PC-3 (cell line): ENCODE results near the gene RGS9. TPM values are rescaled to one million over a fixed set of nuclear protein-coding genes. Genes with fewer than 3 reads are reported as not detected.
A peak's percentile ranks its signal among the peaks of the same experiment; 100 is the strongest.
"Not testable (repeated sequence)": the region's sequence is repeated elsewhere in the genome, so short reads cannot be mapped to it uniquely, and the experiment has no call there.

Experiments
- ATAC-seq: fragments of 200-7000 bp; cut with Tn5 transposase; 2 replicates; pipeline ENCODE4 v1.9.1; 2020; ENCODE audit warnings: mild to moderate bottlenecking, moderate library complexity
- BruUV-seq: library from RNA; stranded (reverse); fragments of 400-500 nt; replicated peaks from 2 replicates; lab custom pipeline; 2021; lab: Mats Ljungman, UMichigan
- CTCF ChIA-PET: fragments of 300-600 bp; sonication (Branson Sonifier 250); formaldehyde crosslinking; loops from one replicate; lab custom pipeline; 2022; ENCODE audit warnings: antibody characterized with exemption; lab: Charles Lee
- POLR2A ChIA-PET: fragments of 300-600 bp; sonication (Branson Sonifier 250); formaldehyde crosslinking; loops from one replicate; lab custom pipeline; 2022; ENCODE audit warnings: antibody characterized with exemption; ENCODE audit not compliant: unreplicated experiment; lab: Charles Lee
- DNase-seq: peaks from one replicate; pipeline ENCODE4 v3.0.0-alpha.2; 2015
- H2AFZ ChIP-seq: fragments of 300-600 bp; sonication (generic); 2 replicates; pipeline ENCODE4 v1.6.0; 2016; ENCODE audit warnings: antibody characterized with exemption, low read length
- H3F3A ChIP-seq: fragments of 300-600 bp; sonication (generic); one replicate; pipeline ENCODE4 v1.6.0; 2017; ENCODE audit warnings: antibody characterized with exemption, low read length, control low read depth, mild to moderate bottlenecking; ENCODE audit not compliant: unreplicated experiment
- H3K27ac ChIP-seq: fragments of 300-600 bp; sonication (generic); 2 replicates; pipeline ENCODE4 v1.5.1; 2016; ENCODE audit warnings: mild to moderate bottlenecking, low read length
- H3K27me3 ChIP-seq: fragments of 300-600 bp; sonication (generic); 2 replicates; pipeline ENCODE4 v1.6.1; 2016; ENCODE audit warnings: low read length, mixed read lengths
- H3K36me3 ChIP-seq: fragments of 300-600 bp; sonication (generic); 2 replicates; pipeline ENCODE4 v1.6.1; 2016; ENCODE audit warnings: low read depth, mixed run types, low read length, mixed read lengths
- H3K4me1 ChIP-seq: fragments of 300-600 bp; sonication (generic); 2 replicates; pipeline ENCODE4 v1.5.1; 2016; ENCODE audit warnings: low read length; ENCODE audit not compliant: insufficient read depth
- H3K4me2 ChIP-seq: fragments of 300-600 bp; sonication (generic); 2 replicates; pipeline ENCODE4 v1.6.0; 2016; ENCODE audit warnings: low read length
- H3K4me3 ChIP-seq: fragments of 300-600 bp; sonication (generic); 2 replicates; pipeline ENCODE4 v1.5.1; 2016; ENCODE audit warnings: mild to moderate bottlenecking, low read length, mixed read lengths
- H3K79me2 ChIP-seq: fragments of 300-600 bp; sonication (generic); 2 replicates; pipeline ENCODE4 v1.6.1; 2017; ENCODE audit warnings: low read length, mixed read lengths
- H3K9ac ChIP-seq: fragments of 300-600 bp; sonication (generic); 2 replicates; pipeline ENCODE4 v1.6.0; 2016; ENCODE audit warnings: mild to moderate bottlenecking, low read length
- H3K9me2 ChIP-seq: fragments of 300-600 bp; sonication (generic); replicated peaks from 2 replicates; pipeline ENCODE4 v1.6.1; 2016; ENCODE audit warnings: mixed run types, low read length, mixed read lengths
- H3K9me3 ChIP-seq: fragments of 300-600 bp; sonication (generic); 2 replicates; pipeline ENCODE4 v1.6.1; 2016; ENCODE audit warnings: low read length, mixed read lengths
- H4K20me1 ChIP-seq: fragments of 300-600 bp; sonication (generic); 2 replicates; pipeline ENCODE4 v1.6.1; 2016; ENCODE audit warnings: low read length, mixed read lengths
- EZH2 ChIP-seq: fragments of 300-600 bp; sonication (generic); IDR thresholded peaks from one replicate; pipeline ENCODE4 v1.6.1; 2017; ENCODE audit warnings: antibody characterized with exemption, mild to moderate bottlenecking, low read length; ENCODE audit not compliant: unreplicated experiment
- EZH2phosphoT487 ChIP-seq: fragments of 300-600 bp; sonication (generic); IDR thresholded peaks from 2 replicates; pipeline ENCODE4 v1.6.1; 2018; ENCODE audit warnings: mild to moderate bottlenecking, antibody characterized with exemption, low read length, borderline replicate concordance
- intact Hi-C: fragments of 100-400 bp; cut with micrococcal nuclease; formaldehyde crosslinking; loops from 2 replicates; pipeline ENCODE4 v1.9.0; 2023
- total RNA-seq: library from RNA; depleted of rRNA; stranded (reverse); fragments of >200 nt; gene quantifications from 2 replicates; pipeline ENCODE4 v1.2.3, GENCODE V29; 2014
- TF ChIP-seq, protein P1 (sequence below): fragments of 300-600 bp; sonication (generic); conservative IDR thresholded peaks from 2 replicates; pipeline ENCODE4 v1.5.1; 2017; ENCODE audit warnings: antibody characterized with exemption, low read depth, mild to moderate bottlenecking, low read length

Gene RGS9
- total RNA-seq, 1 experiment from 2014 or later, result 2.7 TPM

DNA sequence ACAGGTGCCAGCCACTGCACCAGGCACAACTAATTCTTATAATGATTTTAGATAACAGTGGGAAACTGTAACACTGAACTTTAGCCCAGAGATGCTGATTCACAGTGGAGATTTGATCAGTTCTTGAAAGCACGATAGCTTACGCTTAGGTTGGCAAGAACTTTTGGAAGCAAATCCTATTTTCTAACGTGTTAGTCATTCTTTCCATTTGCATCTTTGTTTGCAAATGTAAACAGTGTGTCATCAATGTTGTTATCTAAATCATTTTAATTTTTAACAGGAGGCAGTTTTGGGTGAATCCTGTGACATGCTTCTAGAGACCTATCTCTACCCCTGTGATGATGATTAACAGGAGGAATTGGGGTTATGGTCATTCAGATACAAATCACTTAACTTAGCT is 44.9 kb upstream of the RGS9 start:
- Histone ChIP-seq H3F3A (no peaks in the 10 kb centered on the region), H2AFZ (no peak overlapping the region), H3K9me3 (no peaks in the 10 kb centered on the region), H3K27ac (peak overlapping the region; percentile 60), H3K9ac (peak overlapping the region; percentile 20; the same call in 1 of the 2 replicates), H3K4me2 (peak overlapping the region; percentile 44), H3K9me2 (no peaks in the 10 kb centered on the region), H3K79me2 (no peaks in the 10 kb centered on the region), H3K27me3 (no peaks in the 10 kb centered on the region), H3K4me1 (peaks cover 37% of the 10 kb centered on the region), H3K4me3 (no peak overlapping the region), H4K20me1 (no peaks in the 10 kb centered on the region), H3K36me3 (no peaks in the 10 kb centered on the region)
- CTCF ChIA-PET, result no interaction called here
- intact Hi-C loops, result no loop called here
- ATAC-seq (peak; percentile 71), DNase-seq (peak; percentile 95)
- BruUV-seq, result no TSS peak
- POLR2A ChIA-PET, result interaction anchor here (0.6 to 0.7 kb wide), 2 partner anchors 8 to 452 kb away, joined by 3 to 4 read pairs; no protein-coding TSS in a partner anchor
- TF ChIP-seq EZH2, result no peak
- TF ChIP-seq EZH2phosphoT487, result no peak
- TF ChIP-seq, protein P1, sequence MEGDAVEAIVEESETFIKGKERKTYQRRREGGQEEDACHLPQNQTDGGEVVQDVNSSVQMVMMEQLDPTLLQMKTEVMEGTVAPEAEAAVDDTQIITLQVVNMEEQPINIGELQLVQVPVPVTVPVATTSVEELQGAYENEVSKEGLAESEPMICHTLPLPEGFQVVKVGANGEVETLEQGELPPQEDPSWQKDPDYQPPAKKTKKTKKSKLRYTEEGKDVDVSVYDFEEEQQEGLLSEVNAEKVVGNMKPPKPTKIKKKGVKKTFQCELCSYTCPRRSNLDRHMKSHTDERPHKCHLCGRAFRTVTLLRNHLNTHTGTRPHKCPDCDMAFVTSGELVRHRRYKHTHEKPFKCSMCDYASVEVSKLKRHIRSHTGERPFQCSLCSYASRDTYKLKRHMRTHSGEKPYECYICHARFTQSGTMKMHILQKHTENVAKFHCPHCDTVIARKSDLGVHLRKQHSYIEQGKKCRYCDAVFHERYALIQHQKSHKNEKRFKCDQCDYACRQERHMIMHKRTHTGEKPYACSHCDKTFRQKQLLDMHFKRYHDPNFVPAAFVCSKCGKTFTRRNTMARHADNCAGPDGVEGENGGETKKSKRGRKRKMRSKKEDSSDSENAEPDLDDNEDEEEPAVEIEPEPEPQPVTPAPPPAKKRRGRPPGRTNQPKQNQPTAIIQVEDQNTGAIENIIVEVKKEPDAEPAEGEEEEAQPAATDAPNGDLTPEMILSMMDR, result no peak

DNA sequence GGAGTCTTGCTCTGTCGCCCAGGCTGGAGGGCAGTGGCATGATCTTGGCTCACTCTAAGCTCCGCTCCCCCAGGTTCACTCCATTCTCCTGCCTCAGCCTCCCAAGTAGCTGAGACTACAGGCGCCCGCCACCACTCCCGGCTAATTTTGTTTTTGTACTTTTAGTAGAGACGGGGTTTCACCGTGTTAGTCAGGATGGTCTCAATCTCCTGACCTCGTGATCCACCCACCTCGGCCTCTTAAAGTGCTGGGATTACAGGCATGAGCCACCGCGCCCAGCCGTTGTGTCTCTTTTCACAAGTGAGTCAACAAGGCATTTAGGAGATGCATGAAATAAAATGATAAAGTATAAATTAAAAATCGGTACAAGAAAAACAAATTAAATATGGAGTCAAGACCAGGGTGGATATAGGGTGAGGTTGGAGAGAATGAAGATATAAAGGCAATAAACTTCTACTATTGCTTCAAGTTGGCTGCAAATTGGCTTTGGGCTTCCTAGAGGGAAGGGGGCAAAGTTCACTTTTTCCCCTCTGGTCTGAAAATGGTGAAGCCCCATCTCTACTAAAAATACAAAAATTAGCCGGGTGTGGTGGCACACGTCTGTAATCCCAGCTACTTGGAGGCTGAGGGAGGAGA is 44.3 kb upstream of the RGS9 start:
- H3K9me2 ChIP-seq, DNase-seq, H3K9me3 ChIP-seq, H3F3A ChIP-seq, H4K20me1 ChIP-seq, intact Hi-C loops, H2AFZ ChIP-seq, ATAC-seq, H3K36me3 ChIP-seq, H3K4me3 ChIP-seq, CTCF ChIA-PET, BruUV-seq, H3K79me2 ChIP-seq, H3K9ac ChIP-seq, H3K27me3 ChIP-seq: not testable (repeated sequence)
- Histone ChIP-seq H3K4me1 (peaks cover 34% of the 10 kb centered on the region), H3K27ac (peak overlapping the region; percentile 60), H3K4me2 (peak overlapping the region; percentile 44)
- POLR2A ChIA-PET, result interaction anchor here (0.7 kb wide), 1 partner anchor 451 kb away, joined by 4 read pairs; no protein-coding TSS in a partner anchor

DNA sequence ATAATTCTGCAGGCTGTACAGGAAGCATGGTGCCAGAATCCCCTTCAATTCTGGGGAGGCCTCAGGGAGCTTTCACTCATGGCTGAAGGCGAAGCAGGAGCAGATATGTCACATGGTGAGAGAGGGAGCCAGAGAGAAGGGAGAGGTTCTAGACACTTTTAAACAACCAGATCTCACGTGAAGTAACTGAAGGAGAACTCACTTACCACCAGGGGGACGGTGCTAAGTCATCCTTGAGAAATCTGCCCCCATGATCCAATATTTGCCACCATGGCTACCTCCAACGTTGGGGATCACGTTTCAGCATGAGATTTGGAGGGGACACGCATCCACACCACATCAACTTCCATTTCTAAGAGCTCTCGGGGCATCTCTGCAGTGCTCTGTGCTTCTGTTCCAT is 43.2 kb upstream of the RGS9 start:
- no peak overlapping the region for H3K9ac ChIP-seq
- BruUV-seq, result no TSS peak
- no peak overlapping the region for H3K4me2 ChIP-seq
- ChIA-PET CTCF (interaction anchor here (0.6 kb wide), 1 partner anchor 37 kb away, joined by 12 read pairs; the partner anchor contains the start of gene GNA13), POLR2A (no interaction called here)
- H3K9me3 ChIP-seq, result no peaks in the 10 kb centered on the region
- intact Hi-C loops, result no loop called here
- no peaks in the 10 kb centered on the region for H4K20me1 ChIP-seq
- no peaks in the 10 kb centered on the region for H3K79me2 ChIP-seq
- no peak overlapping the region for H3K4me3 ChIP-seq
- no peaks in the 10 kb centered on the region for H3K27me3 ChIP-seq
- H3K36me3 ChIP-seq, result no peaks in the 10 kb centered on the region
- TF ChIP-seq, protein P1, result peak; percentile 46
- no peak for TF ChIP-seq EZH2
- DNase-seq, result no peak
- no peaks in the 10 kb centered on the region for H3F3A ChIP-seq
- H3K9me2 ChIP-seq, result no peaks in the 10 kb centered on the region
- no peak for ATAC-seq
- H3K4me1 ChIP-seq, result peaks cover 26% of the 10 kb centered on the region
- no peak overlapping the region for H3K27ac ChIP-seq
- H2AFZ ChIP-seq, result no peak overlapping the region
